ENCODE data around the gene HERPUD2.
"Not testable (repeated sequence)": the region's sequence is repeated elsewhere in the genome, so short reads cannot be mapped to it uniquely, and the experiment has no call there.

DNA sequence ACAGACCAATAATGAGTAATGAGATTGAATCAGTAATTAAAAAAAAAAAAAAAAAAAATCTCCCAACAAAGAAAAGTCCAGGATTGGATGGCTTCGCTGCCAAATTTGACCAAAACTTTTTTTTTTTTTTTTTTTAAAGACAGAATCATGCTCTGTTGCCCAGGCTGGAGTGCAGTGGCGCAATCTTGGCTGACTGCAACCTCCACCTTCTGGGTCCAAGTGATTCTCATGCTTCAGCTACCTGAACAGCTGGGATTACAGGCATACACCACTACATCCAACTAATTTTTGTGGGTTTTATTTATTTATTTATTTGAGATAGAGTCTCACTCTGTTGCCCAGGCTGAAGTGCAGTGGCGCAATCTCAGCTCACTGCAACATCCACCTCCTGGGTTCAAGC lies 40.4 kb downstream of the HERPUD2 start:
- TF ChIP-seq, protein P1, sequence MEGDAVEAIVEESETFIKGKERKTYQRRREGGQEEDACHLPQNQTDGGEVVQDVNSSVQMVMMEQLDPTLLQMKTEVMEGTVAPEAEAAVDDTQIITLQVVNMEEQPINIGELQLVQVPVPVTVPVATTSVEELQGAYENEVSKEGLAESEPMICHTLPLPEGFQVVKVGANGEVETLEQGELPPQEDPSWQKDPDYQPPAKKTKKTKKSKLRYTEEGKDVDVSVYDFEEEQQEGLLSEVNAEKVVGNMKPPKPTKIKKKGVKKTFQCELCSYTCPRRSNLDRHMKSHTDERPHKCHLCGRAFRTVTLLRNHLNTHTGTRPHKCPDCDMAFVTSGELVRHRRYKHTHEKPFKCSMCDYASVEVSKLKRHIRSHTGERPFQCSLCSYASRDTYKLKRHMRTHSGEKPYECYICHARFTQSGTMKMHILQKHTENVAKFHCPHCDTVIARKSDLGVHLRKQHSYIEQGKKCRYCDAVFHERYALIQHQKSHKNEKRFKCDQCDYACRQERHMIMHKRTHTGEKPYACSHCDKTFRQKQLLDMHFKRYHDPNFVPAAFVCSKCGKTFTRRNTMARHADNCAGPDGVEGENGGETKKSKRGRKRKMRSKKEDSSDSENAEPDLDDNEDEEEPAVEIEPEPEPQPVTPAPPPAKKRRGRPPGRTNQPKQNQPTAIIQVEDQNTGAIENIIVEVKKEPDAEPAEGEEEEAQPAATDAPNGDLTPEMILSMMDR (IDR thresholded peaks at IDR 0.05), result not testable (repeated sequence)
- not testable (repeated sequence) for TF ChIP-seq POLR2A (IDR thresholded peaks at IDR 0.05)
